ENCODE data around the gene ERICH6B.
"Not testable (repeated sequence)": the region's sequence is repeated elsewhere in the genome, so short reads cannot be mapped to it uniquely, and the experiment has no call there.

ERICH6B gene

DNA sequence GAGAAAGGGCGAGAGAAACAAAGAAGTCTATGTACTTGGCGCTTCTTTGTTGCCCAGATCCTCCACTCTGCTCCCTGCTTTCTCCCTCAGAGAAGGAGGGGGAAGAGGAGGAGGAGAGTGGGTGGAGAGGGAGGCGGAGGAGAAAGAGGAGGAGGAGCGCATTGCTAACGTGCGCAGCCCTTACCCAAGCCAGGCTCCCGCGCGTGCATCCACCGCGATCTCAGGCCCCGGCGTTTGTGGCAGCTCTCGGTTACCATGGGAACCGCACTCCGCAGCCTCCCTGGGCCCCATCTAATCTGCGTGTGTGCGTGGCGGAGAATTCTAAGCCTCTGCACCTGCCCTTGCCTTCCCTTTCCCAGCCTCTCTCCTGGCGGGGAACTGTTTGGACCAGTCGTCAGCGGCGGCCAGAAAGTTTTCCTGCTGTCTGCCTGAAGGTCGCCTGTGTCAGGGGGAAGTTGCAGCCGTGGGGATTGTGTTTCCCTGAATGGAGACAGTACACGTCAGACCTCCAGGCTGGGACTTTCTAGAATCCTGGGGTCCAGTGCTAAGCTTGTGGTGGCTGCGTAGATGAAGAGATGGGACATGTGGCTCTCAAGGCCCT is at the start of gene ERICH6B:
TSS of gene ERICH6B (minus strand) at position 239 of the 601 bp plus-strand sequence. CDS start 18,734 bp downstream, outside the sequence.
- no peaks in the 10 kb centered on the region for H3K36me3 Mint-ChIP-seq (ENCODE audit: low read depth)
- H3K27ac Mint-ChIP-seq = no peak within 1 kb of the TSS
- H3K9me3 Mint-ChIP-seq = no peaks in the 10 kb centered on the region
- no peak for DNase-seq (ENCODE audit: low spot score)
- no peak within 1 kb of the TSS for H3K4me3 Mint-ChIP-seq
- H3K27me3 Mint-ChIP-seq (ENCODE audit: low read depth) = peaks cover 72% of the 10 kb centered on the region
- no peaks in the 10 kb centered on the region for H3K4me1 Mint-ChIP-seq (ENCODE audit: low read depth)

DNA sequence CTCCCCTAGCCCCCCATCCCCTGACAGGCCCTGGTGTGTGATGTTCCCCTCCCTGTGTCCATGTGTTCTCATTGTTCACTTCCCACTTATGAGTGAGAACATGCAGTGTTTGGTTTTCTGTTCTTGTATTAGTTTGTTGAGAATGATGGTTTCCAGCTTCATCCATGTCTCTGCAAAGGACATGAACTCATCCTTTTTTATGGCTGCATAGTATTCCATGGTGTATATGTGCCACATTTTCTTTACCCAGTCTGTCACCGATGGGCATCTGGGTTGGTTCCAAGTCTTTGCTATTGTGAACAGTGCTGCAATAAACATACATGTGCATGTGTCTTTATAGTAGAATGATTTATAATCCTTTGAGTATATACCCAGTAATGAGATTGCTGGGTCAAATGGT is 47.4 kb upstream of the ERICH6B start:
- DNase-seq (ENCODE audit: low spot score); H3K27ac Mint-ChIP-seq; H3K4me1 Mint-ChIP-seq (ENCODE audit: low read depth); H3K27me3 Mint-ChIP-seq (ENCODE audit: low read depth); H3K9me3 Mint-ChIP-seq; H3K36me3 Mint-ChIP-seq (ENCODE audit: low read depth); H3K4me3 Mint-ChIP-seq: not testable (repeated sequence)

DNA sequence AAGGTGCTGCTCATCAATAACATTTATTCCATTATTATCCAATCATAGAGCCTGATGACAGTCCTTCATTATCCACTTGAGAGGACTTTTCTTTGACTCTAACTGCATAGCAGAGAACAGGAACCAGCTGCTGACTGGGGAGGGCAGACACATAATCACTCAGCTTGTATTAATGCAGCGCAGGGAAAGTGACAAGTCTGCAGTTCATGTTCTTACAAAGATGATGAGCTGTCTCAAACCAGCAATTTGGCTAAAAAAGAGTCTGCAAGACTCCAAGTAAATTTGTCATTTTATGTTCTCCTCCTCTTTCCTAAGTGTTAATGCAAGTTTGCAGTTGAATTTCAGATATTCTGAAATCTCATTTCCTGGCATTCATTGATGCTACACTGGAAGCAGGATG is 46.6 kb upstream of the ERICH6B start:
- H3K4me1 Mint-ChIP-seq (ENCODE audit: low read depth) = no peaks in the 10 kb centered on the region
- no peaks in the 10 kb centered on the region for H3K9me3 Mint-ChIP-seq
- DNase-seq (ENCODE audit: low spot score) = no peak
- no peaks in the 10 kb centered on the region for H3K27me3 Mint-ChIP-seq (ENCODE audit: low read depth)
- no peaks in the 10 kb centered on the region for H3K36me3 Mint-ChIP-seq (ENCODE audit: low read depth)
- no peak overlapping the region for H3K4me3 Mint-ChIP-seq
- no peak overlapping the region for H3K27ac Mint-ChIP-seq

DNA sequence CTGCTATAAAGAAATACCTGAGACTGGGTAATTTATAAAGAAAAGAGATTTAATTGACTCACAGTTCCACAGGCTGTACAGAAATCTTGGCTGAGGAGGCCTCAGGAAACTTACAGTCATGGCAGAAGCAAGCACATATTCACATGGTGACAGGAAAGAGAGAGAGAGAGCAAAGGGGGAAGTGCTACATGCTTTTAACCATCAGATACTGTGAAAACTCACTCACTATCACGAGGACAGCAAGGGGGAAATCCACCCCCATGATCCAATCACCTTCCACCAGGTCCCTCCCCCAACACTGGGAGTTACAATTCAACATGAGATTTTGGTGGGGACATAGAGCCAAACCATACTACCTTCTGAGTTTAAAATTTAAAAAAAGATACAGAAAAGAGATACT is 44.9 kb upstream of the ERICH6B start:
- H3K9me3 Mint-ChIP-seq; H3K4me1 Mint-ChIP-seq (ENCODE audit: low read depth); H3K36me3 Mint-ChIP-seq (ENCODE audit: low read depth); H3K27ac Mint-ChIP-seq; H3K4me3 Mint-ChIP-seq; DNase-seq (ENCODE audit: low spot score); H3K27me3 Mint-ChIP-seq (ENCODE audit: low read depth): not testable (repeated sequence)

DNA sequence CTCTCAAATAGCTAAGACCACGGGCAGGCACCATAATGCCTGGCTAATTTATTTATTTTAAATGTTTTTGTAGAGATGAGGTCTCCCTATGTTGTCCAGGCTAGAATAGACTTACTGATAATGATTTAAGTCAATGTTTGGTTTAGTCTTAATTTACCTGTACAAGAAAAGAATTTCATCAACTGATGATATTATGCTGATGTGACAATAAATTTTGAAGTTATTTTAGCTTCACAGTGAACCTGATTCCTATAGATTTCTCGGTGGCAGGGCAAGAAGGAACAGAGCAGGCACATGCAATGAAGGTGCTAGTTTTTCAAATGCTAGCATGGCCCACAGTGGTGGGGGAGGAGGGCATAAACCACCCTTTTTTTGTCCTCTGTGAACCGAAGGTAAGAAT is 44.0 kb upstream of the ERICH6B start:
- H3K9me3 Mint-ChIP-seq = no peaks in the 10 kb centered on the region
- H3K27me3 Mint-ChIP-seq (ENCODE audit: low read depth) = no peaks in the 10 kb centered on the region
- H3K4me1 Mint-ChIP-seq (ENCODE audit: low read depth) = no peaks in the 10 kb centered on the region
- no peaks in the 10 kb centered on the region for H3K36me3 Mint-ChIP-seq (ENCODE audit: low read depth)
- no peak for DNase-seq (ENCODE audit: low spot score)
- no peak overlapping the region for H3K4me3 Mint-ChIP-seq
- no peak overlapping the region for H3K27ac Mint-ChIP-seq

DNA sequence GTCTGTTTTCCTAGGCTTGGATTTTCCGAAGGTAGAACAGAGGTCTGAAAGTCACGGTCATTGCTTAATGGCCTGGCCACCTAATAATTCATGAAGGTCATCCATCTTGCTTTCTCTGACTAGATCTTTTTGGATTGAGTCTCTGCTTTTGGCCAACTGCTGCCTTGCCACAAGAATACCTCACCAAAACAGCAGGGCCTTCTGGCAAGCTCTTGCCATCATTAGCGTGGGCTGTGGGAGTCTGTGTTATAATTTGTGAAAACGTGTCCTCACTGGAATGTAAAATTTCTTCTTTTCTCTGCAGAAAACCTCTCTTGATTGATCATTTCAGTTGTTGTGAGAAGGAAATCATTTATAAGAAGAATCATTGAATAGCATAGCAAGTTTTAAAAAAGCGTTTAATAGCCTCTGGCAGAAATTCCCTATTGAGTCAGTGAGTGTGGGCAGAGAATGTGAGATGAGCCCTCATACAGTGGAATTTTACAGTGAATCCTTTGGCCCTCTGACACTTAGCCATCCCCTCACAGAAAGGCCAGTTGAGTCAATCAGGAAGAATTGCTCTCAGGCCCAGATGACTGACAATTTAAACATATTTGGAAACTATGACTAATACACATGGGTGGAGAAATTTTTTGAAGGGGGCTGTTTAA is 43.2 kb upstream of the ERICH6B start:
- H3K4me1 Mint-ChIP-seq (ENCODE audit: low read depth) = no peaks in the 10 kb centered on the region
- H3K36me3 Mint-ChIP-seq (ENCODE audit: low read depth) = no peaks in the 10 kb centered on the region
- no peak overlapping the region for H3K4me3 Mint-ChIP-seq
- no peak for DNase-seq (ENCODE audit: low spot score)
- peaks cover 3% of the 10 kb centered on the region for H3K27me3 Mint-ChIP-seq (ENCODE audit: low read depth)
- no peaks in the 10 kb centered on the region for H3K9me3 Mint-ChIP-seq
- no peak overlapping the region for H3K27ac Mint-ChIP-seq

DNA sequence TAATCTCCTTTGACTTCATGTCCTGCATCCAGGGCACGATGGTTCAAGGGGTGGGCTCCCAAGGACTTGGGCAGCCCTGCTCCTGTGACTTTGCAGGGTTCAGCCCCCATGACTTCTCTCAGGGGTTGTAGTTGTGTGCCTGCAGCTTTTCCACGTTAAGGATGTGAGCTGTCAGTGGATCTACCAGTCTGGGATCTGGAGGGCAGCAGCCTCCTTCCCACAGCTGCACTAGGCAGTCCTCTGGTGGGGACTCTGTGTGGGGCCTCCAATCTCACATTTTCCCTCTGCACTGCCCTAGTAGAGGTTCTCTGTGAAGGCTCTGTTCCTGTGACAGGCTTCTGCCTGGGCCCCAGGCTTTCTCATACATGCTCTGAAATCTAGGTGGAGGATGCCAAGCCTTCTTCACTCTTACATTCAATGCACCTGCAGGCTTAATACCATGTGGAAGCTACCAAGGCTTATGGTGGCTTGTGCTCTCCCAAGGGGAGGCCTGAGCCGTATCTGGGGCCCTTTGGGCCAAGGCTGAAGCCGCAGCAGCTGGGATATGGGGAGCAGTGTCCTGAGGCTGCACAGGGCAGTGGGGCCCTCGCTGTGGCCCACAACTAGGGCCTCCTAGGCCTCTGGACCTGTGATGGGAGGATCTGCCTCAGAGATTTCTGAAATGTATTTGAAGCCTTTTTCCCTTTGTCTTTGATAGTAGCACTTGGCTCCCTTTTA is 39.3 kb upstream of the ERICH6B start:
- DNase-seq (ENCODE audit: low spot score) = no peak
- H3K9me3 Mint-ChIP-seq = no peaks in the 10 kb centered on the region
- H3K27me3 Mint-ChIP-seq (ENCODE audit: low read depth) = peaks cover 3% of the 10 kb centered on the region
- H3K4me1 Mint-ChIP-seq (ENCODE audit: low read depth) = no peaks in the 10 kb centered on the region
- no peaks in the 10 kb centered on the region for H3K36me3 Mint-ChIP-seq (ENCODE audit: low read depth)
- H3K27ac Mint-ChIP-seq = no peak overlapping the region
- H3K4me3 Mint-ChIP-seq = no peak overlapping the region

DNA sequence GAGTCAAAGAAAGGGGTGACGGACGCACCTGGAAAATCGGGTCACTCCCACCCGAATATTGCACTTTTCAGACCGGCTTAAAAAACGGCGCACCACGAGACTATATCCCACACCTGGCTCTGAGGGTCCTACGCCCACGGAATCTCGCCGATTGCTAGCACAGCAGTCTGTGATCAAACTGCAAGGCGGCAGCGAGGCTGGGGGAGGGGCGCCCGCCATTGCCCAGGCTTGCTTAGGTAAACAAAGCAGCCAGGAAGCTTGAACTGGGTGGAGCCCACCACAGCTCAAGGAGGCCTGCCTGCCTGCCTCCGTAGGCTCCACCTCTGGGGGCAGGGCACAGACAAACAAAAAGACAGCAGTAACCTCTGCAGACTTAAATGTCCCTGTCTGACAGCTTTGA is 29.7 kb upstream of the ERICH6B start:
- not testable (repeated sequence) for H3K27me3 Mint-ChIP-seq (ENCODE audit: low read depth); H3K4me3 Mint-ChIP-seq; DNase-seq (ENCODE audit: low spot score); H3K27ac Mint-ChIP-seq; H3K4me1 Mint-ChIP-seq (ENCODE audit: low read depth); H3K36me3 Mint-ChIP-seq (ENCODE audit: low read depth)
- H3K9me3 Mint-ChIP-seq = peaks cover 12% of the 10 kb centered on the region

DNA sequence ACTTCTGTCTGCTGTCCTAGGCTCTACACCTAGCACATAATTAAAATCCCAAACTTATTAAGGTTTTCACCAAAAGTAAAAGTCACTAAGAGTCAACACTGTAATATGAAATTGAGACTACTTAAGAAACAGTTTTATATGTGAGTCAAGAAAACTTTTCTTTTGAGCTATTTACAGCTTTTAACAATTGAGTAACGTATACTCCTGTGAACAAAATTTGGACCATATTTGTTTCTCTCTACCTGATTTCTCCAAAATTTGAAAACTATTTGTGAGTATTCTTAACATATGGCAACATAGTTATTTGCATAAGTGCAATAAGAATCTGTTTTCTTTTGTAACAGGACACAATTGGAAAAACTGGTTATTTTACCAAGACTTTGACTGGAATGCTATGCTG is 26.6 kb upstream of the ERICH6B start:
- H3K36me3 Mint-ChIP-seq (ENCODE audit: low read depth); H3K4me3 Mint-ChIP-seq; DNase-seq (ENCODE audit: low spot score); H3K4me1 Mint-ChIP-seq (ENCODE audit: low read depth); H3K27ac Mint-ChIP-seq; H3K27me3 Mint-ChIP-seq (ENCODE audit: low read depth): not testable (repeated sequence)
- H3K9me3 Mint-ChIP-seq = peaks cover 12% of the 10 kb centered on the region

DNA sequence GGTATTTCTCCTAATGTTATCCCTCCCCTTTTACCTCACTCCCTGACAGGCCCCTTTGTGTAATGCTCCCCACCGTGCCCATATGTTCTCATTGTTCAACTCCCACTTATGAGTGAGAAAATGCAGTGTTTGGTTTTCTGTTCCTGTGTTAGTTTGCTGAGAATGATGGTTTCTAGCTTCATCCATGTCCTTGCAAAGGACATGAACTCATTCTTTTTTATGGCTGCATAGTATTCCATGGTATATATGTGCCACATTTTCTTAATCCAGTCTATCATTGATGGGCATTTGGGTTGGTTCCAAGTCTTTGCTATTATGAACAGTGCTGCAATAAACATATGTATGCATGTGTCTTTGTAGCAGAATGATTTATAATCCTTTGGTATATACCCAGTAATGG is 19.8 kb upstream of the ERICH6B start:
- H3K9me3 Mint-ChIP-seq; H3K4me3 Mint-ChIP-seq; H3K36me3 Mint-ChIP-seq (ENCODE audit: low read depth); H3K27ac Mint-ChIP-seq; H3K27me3 Mint-ChIP-seq (ENCODE audit: low read depth); H3K4me1 Mint-ChIP-seq (ENCODE audit: low read depth); DNase-seq (ENCODE audit: low spot score): not testable (repeated sequence)

DNA sequence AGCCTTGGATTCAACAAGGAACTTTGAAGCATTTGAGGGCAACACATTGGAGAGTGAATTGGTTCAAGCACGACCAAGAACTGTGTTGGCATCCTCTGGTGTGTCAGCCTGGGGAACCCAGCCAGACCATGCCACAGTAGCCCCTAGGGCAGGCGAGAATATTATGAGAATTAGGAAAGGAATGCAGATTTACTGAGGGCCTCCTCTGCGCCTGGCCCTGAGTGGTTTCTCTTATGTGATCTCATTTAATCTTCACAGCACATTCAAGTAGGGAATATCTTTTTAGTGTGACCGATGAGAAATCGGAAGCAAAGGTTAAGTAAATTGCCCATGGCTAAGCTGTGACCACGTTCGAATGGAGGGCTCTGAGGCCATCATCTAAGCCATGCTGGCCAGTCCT is 15.3 kb upstream of the ERICH6B start:
- H3K36me3 Mint-ChIP-seq (ENCODE audit: low read depth) = no peaks in the 10 kb centered on the region
- DNase-seq (ENCODE audit: low spot score) = no peak
- H3K27ac Mint-ChIP-seq = no peak overlapping the region
- no peaks in the 10 kb centered on the region for H3K9me3 Mint-ChIP-seq
- no peaks in the 10 kb centered on the region for H3K27me3 Mint-ChIP-seq (ENCODE audit: low read depth)
- peaks cover 8% of the 10 kb centered on the region for H3K4me1 Mint-ChIP-seq (ENCODE audit: low read depth)
- no peak overlapping the region for H3K4me3 Mint-ChIP-seq

DNA sequence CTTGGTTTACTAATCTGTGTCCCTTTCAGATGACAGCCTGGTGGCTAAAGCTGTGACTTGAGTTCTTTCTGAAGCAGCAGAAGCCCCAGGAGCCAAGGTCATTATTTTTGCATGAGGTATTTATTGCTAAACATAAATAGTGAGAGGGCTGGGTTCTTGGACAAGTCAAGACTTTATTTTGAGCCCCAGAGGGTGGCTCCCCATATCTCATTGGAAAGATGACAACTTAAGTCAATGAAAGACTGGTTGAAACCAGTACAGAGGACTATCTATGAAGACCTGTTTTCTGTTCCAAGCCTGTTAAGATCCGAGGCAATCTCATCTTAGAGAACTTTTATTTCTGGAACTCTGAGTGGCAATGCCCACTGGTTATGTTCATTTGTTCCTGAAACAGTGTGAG is 14.4 kb upstream of the ERICH6B start:
- H3K27me3 Mint-ChIP-seq (ENCODE audit: low read depth) = peaks cover 5% of the 10 kb centered on the region
- H3K27ac Mint-ChIP-seq = no peak overlapping the region
- H3K4me1 Mint-ChIP-seq (ENCODE audit: low read depth) = peaks cover 8% of the 10 kb centered on the region
- no peak for DNase-seq (ENCODE audit: low spot score)
- no peaks in the 10 kb centered on the region for H3K36me3 Mint-ChIP-seq (ENCODE audit: low read depth)
- H3K4me3 Mint-ChIP-seq = no peak overlapping the region
- no peaks in the 10 kb centered on the region for H3K9me3 Mint-ChIP-seq

DNA sequence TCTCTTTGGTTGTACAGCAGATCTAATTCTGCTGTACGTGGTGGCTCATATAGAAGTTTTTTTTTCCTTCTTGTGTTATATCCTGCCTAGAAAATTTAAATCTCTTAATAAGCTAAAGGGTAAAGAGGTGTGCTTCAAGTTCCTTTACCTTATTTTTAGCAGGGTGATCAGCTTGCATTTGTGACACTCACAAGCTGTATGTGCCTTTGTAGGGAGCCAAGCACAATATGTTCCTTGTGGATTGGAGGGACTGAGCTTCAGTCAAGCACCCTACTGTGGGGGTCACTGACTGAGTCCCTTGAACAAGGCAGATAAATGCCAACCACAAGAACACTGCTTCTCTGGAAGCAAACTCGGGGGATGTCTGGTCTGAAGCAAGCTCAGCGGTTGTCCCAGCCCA is 12.6 kb upstream of the ERICH6B start:
- no peak overlapping the region for H3K27ac Mint-ChIP-seq
- peaks cover 12% of the 10 kb centered on the region for H3K27me3 Mint-ChIP-seq (ENCODE audit: low read depth)
- H3K4me1 Mint-ChIP-seq (ENCODE audit: low read depth) = peaks cover 10% of the 10 kb centered on the region
- DNase-seq (ENCODE audit: low spot score) = no peak
- no peaks in the 10 kb centered on the region for H3K9me3 Mint-ChIP-seq
- no peak overlapping the region for H3K4me3 Mint-ChIP-seq
- no peaks in the 10 kb centered on the region for H3K36me3 Mint-ChIP-seq (ENCODE audit: low read depth)

DNA sequence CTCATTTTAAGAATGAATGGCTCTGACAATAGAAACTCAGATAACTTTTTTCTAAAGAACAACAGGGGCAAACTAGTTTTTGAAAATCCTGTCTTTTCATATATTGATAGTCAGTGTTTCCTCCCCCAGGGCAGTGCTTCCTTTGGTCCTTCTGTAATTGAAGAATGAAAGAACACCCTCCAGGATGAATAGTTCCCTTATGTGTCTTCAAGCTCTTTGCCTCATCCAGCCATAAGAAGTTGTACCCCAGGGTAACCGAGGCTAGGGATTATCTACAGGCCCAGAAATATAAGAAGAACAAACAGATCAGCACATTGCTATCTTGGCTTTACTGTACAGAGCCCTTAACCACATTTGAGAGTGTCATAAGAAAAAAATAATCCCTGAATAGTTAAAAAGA is 12.1 kb upstream of the ERICH6B start:
- H3K4me1 Mint-ChIP-seq (ENCODE audit: low read depth) = peaks cover 10% of the 10 kb centered on the region

More for the DNA sequence above, 12.1 kb upstream of the ERICH6B start:
- Mint-ChIP-seq H3K27ac (no peak overlapping the region), H3K27me3 (ENCODE audit: low read depth) (peaks cover 14% of the 10 kb centered on the region), H3K36me3 (ENCODE audit: low read depth) (no peaks in the 10 kb centered on the region), H3K9me3 (no peaks in the 10 kb centered on the region), H3K4me3 (no peak overlapping the region)
- no peak for DNase-seq (ENCODE audit: low spot score)
